Uterus (tissue), 2 donors: ENCODE results near the gene CFDP1.

ENCODE experiments used
- POLR2A ChIP-seq, 2 donors: fragments of 450-650 bp; IDR thresholded peaks; one replicate each; pipeline ENCODE4 v1.6.1; 2016; ENCODE audit warnings: antibody characterized with exemption in 2 of 2, mild to moderate bottlenecking in 1 of 2, moderate library complexity in 1 of 2
- TF ChIP-seq, protein P1 (sequence below), 4 experiments: fragments of 200-600 bp in 2 of 4; fragments of 450-650 bp in 2 of 4; sonication (generic) in 2 of 4; IDR thresholded peaks; one replicate each; pipeline ENCODE4 v1.5.1; 2016 to 2019; ENCODE audit warnings: antibody characterized with exemption in 4 of 4, mild to moderate bottlenecking in 2 of 4, moderate library complexity in 1 of 4

DNA sequence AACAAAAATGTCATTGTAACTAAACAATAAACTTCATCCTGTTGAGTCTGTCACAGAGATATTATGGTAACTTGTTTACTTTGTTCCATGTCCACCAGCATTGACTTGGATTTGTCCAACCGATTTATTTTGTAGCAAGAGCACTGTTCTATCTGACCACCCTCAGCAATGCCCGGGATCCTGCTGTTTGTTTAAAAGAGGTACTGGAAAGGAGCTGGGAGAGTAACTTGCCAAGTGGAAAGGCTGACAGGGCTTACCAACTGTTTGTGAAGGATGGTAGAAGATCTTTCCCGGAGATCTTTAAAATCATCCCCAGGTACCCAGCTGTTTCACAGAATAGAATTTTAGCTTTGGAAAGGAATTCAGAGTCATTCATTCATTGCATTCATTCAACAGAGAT is 122.8 kb downstream of the CFDP1 start:
- TF ChIP-seq, protein P1, sequence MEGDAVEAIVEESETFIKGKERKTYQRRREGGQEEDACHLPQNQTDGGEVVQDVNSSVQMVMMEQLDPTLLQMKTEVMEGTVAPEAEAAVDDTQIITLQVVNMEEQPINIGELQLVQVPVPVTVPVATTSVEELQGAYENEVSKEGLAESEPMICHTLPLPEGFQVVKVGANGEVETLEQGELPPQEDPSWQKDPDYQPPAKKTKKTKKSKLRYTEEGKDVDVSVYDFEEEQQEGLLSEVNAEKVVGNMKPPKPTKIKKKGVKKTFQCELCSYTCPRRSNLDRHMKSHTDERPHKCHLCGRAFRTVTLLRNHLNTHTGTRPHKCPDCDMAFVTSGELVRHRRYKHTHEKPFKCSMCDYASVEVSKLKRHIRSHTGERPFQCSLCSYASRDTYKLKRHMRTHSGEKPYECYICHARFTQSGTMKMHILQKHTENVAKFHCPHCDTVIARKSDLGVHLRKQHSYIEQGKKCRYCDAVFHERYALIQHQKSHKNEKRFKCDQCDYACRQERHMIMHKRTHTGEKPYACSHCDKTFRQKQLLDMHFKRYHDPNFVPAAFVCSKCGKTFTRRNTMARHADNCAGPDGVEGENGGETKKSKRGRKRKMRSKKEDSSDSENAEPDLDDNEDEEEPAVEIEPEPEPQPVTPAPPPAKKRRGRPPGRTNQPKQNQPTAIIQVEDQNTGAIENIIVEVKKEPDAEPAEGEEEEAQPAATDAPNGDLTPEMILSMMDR (IDR thresholded peaks at IDR 0.05), result no peak
- no peak for TF ChIP-seq POLR2A (IDR thresholded peaks at IDR 0.05)
